Hepatocyte (in vitro differentiated cells): ENCODE results near the gene PLEKHA5. TPM values are rescaled to one million over a fixed set of nuclear protein-coding genes. Genes with fewer than 3 reads are reported as not detected.

Experiments
- DNase-seq: peaks from one replicate; pipeline ENCODE4 v3.0.0-alpha.2; 2016; ENCODE audit warnings: low spot score
- H2AFZ ChIP-seq: fragments of 200-600 bp; sonication (generic); 2 replicates; pipeline ENCODE4 v1.6.0; 2016; ENCODE audit warnings: antibody characterized with exemption, mild to moderate bottlenecking
- H3K27ac ChIP-seq: fragments of 200-600 bp; sonication (generic); 2 replicates; pipeline ENCODE4 v1.5.1; 2016; ENCODE audit warnings: mild to moderate bottlenecking
- H3K27me3 ChIP-seq: fragments of 200-600 bp; sonication (generic); 2 replicates; pipeline ENCODE4 v1.6.1; 2016
- H3K36me3 ChIP-seq: fragments of 200-600 bp; sonication (generic); replicated peaks from 2 replicates; pipeline ENCODE4 v1.5.1; 2016; ENCODE audit warnings: low read depth; ENCODE audit not compliant: insufficient read depth
- H3K4me1 ChIP-seq: fragments of 200-600 bp; sonication (generic); 2 replicates; pipeline ENCODE4 v1.5.1; 2016; ENCODE audit warnings: mild to moderate bottlenecking, moderate library complexity; ENCODE audit not compliant: insufficient read depth
- H3K4me2 ChIP-seq: fragments of 200-600 bp; sonication (generic); 2 replicates; pipeline ENCODE4 v1.6.0; 2016
- H3K4me3 ChIP-seq: fragments of 200-600 bp; sonication (generic); 2 replicates; pipeline ENCODE4 v1.5.1; 2016; ENCODE audit warnings: mild to moderate bottlenecking
- H3K79me2 ChIP-seq: fragments of 200-600 bp; sonication (generic); 2 replicates; pipeline ENCODE4 v1.6.0; 2017; ENCODE audit warnings: mild to moderate bottlenecking
- H3K9me2 ChIP-seq: fragments of 200-600 bp; sonication (generic); replicated peaks from 2 replicates; pipeline ENCODE4 v1.6.0; 2017; ENCODE audit warnings: mild to moderate bottlenecking; ENCODE audit not compliant: insufficient read depth
- H3K9me3 ChIP-seq: fragments of 200-600 bp; sonication (generic); 2 replicates; pipeline ENCODE4 v1.5.1; 2016; ENCODE audit warnings: low read depth, mild to moderate bottlenecking
- H4K20me1 ChIP-seq: fragments of 200-600 bp; sonication (generic); 2 replicates; pipeline ENCODE4 v1.6.0; 2016; ENCODE audit warnings: mild to moderate bottlenecking; ENCODE audit not compliant: insufficient read depth, poor library complexity, severe bottlenecking
- CTCF ChIP-seq: fragments of 200-600 bp; sonication (generic); IDR thresholded peaks from 2 replicates; pipeline ENCODE4 v1.5.1; 2016; ENCODE audit warnings: antibody characterized with exemption, mild to moderate bottlenecking; ENCODE audit not compliant: poor library complexity
- EZH2 ChIP-seq: fragments of 200-600 bp; sonication (generic); IDR thresholded peaks from 2 replicates; pipeline ENCODE4 v1.6.1; 2016; ENCODE audit warnings: antibody characterized with exemption, mild to moderate bottlenecking, borderline replicate concordance
- EZH2phosphoT487 ChIP-seq: fragments of 200-600 bp; sonication (generic); IDR thresholded peaks from one replicate; pipeline ENCODE4 v1.6.1; 2018; ENCODE audit warnings: antibody characterized with exemption, mild to moderate bottlenecking, low read depth, moderate library complexity; ENCODE audit not compliant: unreplicated experiment, severe bottlenecking
- WGBS: methylation state at CpG from one replicate; pipeline ENCODE4 v1.1.6; 2016; ENCODE audit warnings: low lambda C conversion rate; ENCODE audit errors: missing lambda C conversion rate; 5-methylcytosine and 5-hydroxymethylcytosine counted together
- polyA plus RNA-seq: library from polyadenylated mRNA; unstranded; fragments of >200 nt; fragmentation: Nextera tagmentation; extraction: Ambion mirVana; gene quantifications from 2 replicates; pipeline ENCODE4 v1.2.1, GENCODE V29; 2016
- total RNA-seq: library from RNA; depleted of rRNA; stranded (reverse); fragments of >200 nt; gene quantifications from 2 replicates; pipeline ENCODE4 v1.2.3, GENCODE V29; 2014

The PLEKHA5 gene
- total and polyA plus RNA-seq, 2 experiments from 2014 or later = 32.2 to 39.6 TPM

- TF ChIP-seq CTCF (peak; percentile 64), EZH2phosphoT487 (no peak)
- Histone ChIP-seq H3K4me2 (no peak overlapping the region), H3K9me2 (no peaks in the 10 kb centered on the region), H4K20me1 (no peaks in the 10 kb centered on the region), H3K4me1 (no peaks in the 10 kb centered on the region), H3K27ac (no peak overlapping the region), H3K27me3 (no peaks in the 10 kb centered on the region), H2AFZ (no peak overlapping the region), H3K36me3 (no peaks in the 10 kb centered on the region), H3K79me2 (no peaks in the 10 kb centered on the region), H3K9me3 (no peaks in the 10 kb centered on the region), H3K4me3 (no peak overlapping the region)
- peak; percentile 26 for DNase-seq
- WGBS = 73% methylated on average over 2 of the region's 2 CpGs
These were observed 159.2 kb downstream of the PLEKHA5 start for GRCh38 chr12:19288603-19289244.

GRCh38 chr12:19298836-19299605 is 169.5 kb downstream of the PLEKHA5 start:
- Histone ChIP-seq H3K36me3 (no peaks in the 10 kb centered on the region), H3K27ac (no peak overlapping the region), H2AFZ (no peak overlapping the region), H3K79me2 (no peaks in the 10 kb centered on the region), H3K9me2 (no peaks in the 10 kb centered on the region), H3K9me3 (no peaks in the 10 kb centered on the region), H4K20me1 (no peaks in the 10 kb centered on the region), H3K27me3 (no peaks in the 10 kb centered on the region), H3K4me2 (no peak overlapping the region), H3K4me3 (no peak overlapping the region), H3K4me1 (no peaks in the 10 kb centered on the region)
- WGBS = 91% methylated on average over 7 of the region's 7 CpGs
- no peak for DNase-seq
- TF ChIP-seq CTCF (no peak), EZH2 (no peak), EZH2phosphoT487 (no peak)

GRCh38 chr12:19299765-19300164 is 170.2 kb downstream of the PLEKHA5 start:
- no peak overlapping the region for H3K4me2 ChIP-seq
- no peaks in the 10 kb centered on the region for H3K36me3 ChIP-seq
- no peak overlapping the region for H3K27ac ChIP-seq

More at GRCh38 chr12:19299765-19300164, 170.2 kb downstream of the PLEKHA5 start:
- Histone ChIP-seq H3K4me3 (no peak overlapping the region), H3K9me3 (no peaks in the 10 kb centered on the region), H2AFZ (no peak overlapping the region), H3K79me2 (no peaks in the 10 kb centered on the region), H3K27me3 (no peaks in the 10 kb centered on the region), H4K20me1 (no peaks in the 10 kb centered on the region), H3K9me2 (no peaks in the 10 kb centered on the region), H3K4me1 (no peaks in the 10 kb centered on the region)
- TF ChIP-seq EZH2 = no peak
- TF ChIP-seq CTCF = no peak
- no peak for TF ChIP-seq EZH2phosphoT487
- peak; percentile 13 for DNase-seq
- WGBS = 64% methylated on average over 3 of the region's 3 CpGs
